Measurements from ENCODE around the gene LCK.

Gene LCK

DNA sequence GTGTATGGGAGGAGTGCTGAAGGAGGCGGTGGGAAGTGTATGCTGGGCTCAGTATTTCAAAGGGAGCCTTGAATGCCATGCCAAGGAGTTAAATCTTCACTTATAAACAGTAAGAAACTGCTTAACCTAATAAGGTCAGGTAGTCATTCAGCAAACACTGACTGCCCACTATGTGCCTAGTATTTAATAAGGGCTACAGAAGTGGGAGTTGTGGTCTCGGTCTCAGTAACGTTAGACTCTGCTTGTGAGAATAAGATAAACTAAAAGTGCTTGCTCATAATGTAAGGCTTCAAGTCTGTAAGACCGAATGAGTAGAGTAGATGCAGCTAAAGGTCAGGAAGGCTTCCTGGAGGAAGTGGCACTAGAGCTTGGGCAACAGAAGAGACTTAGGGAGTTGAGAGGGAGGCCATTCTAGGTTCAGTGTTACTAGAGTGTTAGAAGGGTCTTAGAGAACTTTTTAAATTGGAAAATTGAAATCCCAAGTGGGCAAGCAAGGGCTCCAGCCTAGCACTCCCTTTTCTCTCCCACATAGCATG, 78.9 kb downstream of the LCK start:
- no peak for DNase-seq

DNA sequence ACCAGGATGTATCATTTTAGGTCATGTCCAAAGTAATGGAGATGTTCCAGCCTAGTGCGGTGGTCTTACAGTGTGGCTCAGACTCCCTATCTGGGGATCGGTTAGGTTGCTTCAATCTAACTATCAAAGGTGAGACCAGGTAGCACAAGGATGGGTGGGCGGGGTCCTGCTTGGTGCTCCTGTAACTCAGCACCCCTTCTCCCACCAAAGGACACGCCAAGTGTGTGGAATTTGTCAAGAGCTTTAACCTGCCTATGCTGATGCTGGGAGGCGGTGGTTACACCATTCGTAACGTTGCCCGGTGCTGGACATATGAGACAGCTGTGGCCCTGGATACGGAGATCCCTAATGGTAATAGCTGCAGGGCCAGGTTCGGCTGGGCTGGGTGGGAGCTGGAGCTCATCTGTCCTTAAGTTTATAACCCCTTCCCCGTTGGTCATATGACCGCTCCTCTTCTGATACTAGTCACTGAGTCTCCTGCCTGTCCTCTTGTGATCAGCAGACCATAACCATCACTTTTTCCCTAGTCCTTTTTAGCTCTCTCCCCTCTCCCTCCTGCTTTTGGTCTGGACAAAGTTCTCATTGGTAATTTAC, 79.6 kb downstream of the LCK start:
- no peak for DNase-seq

DNA sequence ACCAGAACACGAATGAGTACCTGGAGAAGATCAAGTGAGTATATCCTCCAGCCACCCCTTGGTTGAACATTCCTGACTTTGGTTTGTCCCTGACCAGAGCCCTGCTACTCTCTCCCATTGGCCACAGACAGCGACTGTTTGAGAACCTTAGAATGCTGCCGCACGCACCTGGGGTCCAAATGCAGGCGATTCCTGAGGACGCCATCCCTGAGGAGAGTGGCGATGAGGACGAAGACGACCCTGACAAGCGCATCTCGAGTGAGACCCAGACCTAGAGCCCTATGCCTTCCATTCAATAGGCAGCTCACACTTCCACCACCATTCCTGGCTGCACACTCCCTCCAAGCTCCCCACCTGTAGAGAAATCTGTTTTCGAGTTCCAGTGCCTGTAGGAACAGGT, 80.5 kb downstream of the LCK start:
- no peak for DNase-seq

DNA sequence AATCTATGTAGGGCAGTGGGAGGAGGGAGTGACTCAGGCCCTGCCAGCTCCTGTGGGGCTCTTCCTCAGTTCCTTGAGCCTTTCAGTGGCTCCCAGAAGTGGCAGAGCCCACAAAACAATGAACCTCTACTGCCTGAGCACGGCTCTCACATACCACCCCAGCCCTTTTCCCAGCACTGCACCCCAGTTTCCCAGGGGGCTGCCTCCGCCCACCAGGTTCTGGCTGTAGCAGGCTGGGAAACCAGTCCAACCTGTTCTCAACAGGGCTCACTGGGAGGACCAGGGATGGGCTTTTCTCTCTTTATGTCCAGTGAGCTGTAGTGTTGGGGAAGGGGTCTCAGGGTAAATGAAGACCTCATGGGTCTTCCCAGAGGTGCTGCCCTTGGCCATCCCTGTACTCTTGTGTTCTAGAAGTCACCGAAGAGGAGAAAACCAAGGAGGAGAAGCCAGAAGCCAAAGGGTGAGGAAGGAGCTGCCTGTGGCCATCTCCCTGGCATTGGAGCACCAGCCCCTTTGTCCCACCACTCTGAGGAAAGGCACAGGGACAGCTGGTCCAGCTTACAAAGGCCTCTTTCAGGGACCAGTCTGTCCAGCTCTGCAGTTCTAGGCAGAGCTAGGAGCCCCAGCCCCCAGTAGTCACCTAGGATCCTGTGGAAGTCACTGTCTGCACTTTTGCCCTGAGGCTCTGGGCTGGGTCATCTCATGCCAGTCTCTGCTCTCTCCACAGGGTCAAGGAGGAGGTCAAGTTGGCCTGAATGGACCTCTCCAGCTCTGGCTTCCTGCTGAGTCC, 81.4 kb downstream of the LCK start:
- no peak for DNase-seq

DNA sequence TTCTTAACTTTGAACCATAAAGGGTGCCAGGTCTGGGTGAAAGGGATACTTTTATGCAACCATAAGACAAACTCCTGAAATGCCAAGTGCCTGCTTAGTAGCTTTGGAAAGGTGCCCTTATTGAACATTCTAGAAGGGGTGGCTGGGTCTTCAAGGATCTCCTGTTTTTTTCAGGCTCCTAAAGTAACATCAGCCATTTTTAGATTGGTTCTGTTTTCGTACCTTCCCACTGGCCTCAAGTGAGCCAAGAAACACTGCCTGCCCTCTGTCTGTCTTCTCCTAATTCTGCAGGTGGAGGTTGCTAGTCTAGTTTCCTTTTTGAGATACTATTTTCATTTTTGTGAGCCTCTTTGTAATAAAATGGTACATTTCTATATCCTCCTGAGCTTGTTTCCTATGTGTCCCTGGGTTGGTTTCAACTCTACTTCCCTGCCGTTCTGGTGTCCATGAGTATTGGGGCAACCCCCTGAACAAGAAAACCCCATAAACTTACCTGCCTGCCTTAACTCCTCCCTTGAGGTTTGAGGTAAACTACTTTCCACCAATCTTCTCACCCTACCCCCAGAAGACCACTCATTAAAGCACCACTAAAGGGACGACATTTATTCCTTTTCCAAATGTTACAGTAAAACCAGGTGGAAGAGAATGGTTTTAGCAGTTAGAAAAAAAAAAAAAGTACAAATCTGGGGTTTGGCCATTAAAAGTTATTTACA, 82.3 kb downstream of the LCK start:
- no peak for DNase-seq

DNA sequence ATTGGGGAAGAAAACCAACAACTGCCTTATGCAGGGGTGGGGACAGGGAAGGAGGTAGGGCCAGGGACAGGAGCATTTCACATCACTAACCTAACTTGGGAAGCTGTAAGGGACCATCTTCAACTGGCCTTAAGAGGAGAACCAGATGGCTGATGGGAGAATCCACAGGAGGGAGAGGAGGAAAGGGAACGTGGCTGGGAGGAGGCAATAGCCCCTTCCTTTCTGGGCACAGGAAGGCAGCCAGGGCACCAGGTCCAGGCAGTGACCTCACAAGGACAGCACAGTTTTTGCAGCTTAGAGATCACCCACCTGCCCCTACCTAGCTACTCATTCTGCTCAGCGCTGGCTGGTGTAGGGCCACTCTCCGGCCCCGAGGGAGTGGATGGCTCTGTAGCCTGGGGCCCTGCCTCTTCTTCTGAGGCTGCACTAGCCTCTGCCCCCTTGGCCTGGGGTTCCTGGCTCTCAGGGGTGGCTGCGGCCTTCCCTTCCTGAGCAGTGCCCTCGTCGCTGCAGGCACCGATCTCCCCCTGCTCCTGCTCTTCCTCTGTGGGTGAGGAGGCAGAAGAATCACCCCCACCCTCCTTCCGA, 83.3 kb downstream of the LCK start:
- no peak for DNase-seq

DNA sequence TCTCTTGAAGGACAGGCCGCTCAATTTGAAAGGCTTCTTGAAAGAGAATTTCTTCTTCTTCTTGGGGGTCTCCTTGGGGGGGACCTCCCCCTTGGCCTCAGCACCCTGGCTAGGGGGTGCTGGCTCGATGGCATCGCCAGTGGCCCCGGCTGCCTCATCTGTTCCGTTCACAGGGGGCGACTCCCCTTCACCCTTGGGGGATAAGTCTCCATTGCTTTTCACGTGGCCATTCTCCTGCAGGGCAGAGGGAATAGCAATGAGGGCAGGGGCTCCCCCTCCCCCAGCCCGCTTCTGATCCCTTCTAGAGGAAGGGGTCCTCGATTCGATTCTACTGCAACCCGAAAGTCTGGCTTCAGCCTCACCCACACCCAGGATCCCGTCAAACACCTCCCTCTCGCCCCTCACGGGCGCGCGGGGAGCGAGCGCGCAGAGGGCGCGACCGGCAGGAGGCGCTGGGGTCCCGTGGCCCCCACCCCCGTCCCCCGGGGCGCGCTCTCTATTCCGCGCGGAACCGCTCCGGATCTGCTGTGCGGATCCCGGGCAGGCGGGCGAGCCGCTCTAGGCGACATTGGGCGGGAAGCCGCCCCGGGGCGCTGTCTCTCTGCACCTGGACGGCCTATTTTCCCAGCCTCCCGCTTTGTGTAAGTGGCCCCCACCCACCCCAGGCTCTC, 83.9 kb downstream of the LCK start:
- peak; percentile 63 to 67 for DNase-seq

DNA sequence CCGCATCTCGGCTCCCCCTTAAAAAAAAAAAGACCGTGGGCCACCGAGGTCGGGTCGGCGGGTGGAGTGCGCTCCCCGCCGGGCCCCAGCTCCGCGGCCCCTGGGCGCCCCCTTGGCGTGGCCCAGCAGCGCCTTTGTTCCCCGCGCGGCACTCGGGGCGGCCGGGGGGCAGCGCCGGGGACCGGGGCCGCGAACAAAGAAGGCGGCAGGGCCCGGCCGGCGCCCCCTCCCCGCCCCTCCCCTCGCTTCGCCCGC, 84.4 kb downstream of the LCK start:
- DNase-seq = no peak
